Measurements from ENCODE around the gene SV2A.
"Not testable (repeated sequence)": the region's sequence is repeated elsewhere in the genome, so short reads cannot be mapped to it uniquely, and the experiment has no call there.

Gene SV2A

DNA sequence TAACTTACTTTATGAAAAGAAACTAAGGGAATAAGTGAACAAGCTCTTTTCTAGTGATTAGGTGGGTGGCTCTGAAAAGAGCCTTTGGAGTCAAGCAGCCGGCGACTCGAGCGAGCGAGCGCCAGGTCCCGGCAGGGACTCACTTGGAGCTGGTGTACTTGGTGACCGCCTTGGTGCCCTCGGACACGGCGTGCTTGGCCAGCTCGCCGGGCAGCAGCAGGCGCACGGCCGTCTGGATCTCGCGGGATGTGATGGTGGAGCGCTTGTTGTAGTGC is 31.6 kb downstream of the SV2A start:
- DNase-seq, result not testable (repeated sequence)

DNA sequence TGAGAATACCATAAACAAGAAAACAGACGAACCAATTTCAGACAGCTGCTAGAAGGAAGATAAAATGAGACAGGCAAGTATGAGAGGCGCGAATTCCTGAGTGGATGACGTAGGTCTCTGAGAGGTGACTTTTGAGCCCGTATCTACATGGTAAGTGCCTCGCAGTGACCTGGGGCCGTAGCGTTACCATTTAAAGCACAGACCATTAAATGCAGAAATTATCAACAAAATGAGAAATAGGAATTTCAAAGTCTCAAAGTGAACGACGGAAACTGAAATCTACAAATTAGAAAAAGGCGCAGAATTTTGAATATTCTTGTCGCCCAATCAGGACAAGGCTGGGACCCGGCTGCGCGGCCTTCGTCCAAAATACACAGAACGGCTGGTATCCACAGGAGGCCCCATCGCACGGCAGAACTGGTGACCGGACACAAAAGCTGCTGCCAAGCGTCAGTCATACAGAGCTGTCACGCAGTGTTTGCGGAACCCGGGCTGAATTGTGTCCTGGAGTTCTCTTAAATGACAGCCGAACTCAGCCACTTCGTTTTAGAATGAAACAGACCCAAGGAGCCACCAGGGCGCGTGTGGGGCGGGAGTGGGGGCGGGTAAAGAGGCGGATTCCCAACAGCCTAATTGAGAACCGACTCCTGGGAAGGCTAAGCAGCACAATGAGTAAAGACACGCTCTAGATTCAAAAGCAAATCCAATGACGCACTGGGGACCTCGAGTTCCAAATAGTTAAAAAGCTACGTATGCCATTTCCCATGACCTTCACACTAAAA is 32.1 kb downstream of the SV2A start:
- peak; percentile 72 for DNase-seq

DNA sequence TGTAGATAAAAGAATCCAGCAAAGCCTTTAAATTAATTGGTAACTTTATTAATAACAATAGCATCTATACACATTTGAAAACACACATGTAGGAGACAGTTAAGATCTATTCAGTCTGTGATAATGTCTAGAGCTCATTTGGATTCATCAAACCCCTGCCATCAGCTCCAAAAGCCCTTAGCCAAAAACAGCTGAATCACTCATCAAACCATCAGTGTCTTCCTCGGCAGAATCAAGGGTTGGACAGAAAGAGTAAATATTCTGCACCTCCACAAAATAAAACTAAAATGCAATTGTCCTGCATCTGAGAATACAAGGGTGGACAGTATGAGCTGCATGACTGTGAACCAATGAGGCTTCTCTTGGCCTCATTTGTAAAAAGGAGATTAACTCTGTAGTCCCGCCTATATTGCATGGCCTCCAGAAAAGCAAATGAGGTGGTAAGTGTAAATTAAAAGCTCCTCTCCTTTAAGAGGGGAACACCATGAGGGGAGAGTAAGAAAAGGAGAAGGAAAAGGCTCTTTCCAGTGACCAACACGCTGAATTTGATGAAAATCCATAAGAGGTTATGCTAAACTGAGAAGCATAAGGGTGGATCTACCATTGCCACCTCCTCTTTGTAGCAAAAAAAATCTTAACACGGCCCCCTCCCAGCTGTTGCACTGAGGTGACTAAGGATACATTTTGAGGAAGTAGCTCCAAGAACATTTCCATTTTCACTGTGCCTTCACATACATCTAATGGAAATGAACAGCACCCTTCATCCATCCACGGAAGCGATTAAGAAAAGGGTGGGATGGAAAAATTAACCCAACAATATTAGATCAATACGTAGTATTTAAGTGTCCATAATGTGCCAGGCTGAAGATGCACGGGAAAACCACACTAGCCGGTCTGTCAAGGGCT is 33.0 kb downstream of the SV2A start:
- DNase-seq, result peak; percentile 49

DNA sequence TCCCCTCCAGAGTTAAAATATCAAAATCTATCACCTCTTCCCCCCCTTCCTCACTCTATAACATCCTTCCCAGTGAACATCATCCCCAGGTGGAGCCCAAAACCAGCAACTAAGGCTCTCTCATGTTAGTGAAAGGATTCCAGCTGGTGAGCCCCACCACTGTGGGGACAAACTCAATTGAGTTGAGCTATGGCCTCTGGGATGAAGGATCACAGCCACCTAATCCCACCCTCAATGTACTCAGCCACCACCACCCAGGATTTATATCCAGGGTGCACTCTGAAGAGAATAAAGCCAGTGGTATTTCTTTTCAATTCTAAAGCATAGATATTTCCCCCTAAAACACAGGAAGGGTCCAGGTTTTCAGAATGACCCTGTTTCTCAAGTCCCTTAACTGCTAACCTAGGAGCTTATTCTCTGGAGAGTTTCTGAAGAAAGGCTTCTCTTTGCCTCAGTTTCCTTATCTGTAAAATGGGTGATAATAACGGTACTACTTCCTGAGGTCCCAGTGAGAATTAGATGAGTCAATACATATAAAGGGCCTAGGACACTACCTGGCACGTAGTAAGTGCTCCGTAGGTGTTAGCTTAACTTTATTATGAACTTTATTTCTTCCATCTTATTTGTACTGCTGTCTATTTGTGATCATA is 33.9 kb downstream of the SV2A start:
- DNase-seq, result no peak

DNA sequence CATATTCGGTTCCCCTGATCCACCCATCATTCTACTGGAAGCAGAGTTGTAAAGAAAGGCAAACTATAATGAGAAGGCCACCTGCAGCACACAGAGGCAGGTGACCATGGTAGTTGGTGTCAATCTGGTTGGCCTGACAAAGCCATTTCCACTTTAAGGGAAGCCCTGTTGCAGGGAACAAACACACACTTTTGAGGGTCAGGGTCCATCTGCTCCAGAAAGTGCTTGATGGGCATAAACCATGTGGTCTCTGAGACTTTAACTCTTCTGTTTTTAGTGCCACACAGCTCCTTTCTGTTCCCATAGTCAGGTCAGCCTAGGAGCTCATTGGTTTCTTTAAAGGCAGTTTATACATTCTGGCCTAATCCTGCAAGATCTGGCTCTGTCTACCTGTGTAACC is 35.8 kb downstream of the SV2A start:
- no peak for DNase-seq

DNA sequence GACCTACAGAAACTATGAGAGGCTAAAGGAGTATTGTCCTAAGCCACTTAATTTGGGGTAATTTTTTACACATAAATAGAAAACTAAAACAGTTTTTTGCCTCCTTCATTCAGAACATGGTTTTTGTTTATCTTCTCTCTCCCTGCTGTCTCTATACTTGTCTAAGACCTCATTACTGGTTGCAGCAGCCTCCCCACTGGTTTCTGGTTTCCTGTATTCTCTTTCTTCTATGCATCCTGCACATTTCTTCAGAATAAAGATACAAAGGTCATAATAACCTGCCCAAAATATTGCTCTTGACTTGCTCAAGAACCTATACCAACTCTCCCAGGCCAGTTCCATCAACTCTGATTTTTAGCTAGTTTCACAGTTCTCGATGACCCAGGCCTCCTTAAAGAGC is 38.1 kb downstream of the SV2A start:
- no peak for DNase-seq

DNA sequence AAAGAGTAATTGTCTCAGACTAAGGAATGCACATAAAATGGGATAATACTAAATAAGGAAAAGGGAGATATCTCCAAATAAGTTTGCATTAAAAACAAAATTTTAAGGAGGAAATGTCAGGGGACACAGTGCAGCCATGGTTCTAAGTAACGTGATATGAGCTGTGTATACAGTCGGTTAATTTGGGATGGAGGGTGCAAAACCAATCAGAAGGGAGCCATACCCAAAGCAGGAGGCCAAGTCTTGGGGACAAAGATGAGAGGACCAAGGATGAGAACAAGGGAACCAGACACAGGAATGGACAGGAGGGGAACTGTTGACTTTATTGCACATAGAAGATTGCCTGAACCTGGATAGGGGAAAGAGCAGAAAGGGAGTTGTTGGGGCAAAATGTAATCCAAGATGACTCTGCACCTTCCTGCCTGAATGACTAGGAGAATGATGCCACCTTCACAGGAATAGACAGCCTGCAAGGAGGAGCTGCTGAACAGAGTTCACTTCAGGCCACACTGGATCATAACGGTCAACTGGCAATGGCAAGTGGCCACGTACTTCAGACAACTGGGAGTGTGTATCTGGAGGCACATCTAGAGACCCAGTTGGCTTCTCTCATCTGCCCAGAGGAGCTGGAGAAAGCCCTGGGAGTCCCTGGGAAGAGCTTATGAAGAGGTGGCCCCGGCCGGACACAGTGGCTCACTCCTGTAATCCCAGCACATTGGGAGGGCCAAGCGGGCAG is 40.3 kb downstream of the SV2A start:
- DNase-seq, result no peak

DNA sequence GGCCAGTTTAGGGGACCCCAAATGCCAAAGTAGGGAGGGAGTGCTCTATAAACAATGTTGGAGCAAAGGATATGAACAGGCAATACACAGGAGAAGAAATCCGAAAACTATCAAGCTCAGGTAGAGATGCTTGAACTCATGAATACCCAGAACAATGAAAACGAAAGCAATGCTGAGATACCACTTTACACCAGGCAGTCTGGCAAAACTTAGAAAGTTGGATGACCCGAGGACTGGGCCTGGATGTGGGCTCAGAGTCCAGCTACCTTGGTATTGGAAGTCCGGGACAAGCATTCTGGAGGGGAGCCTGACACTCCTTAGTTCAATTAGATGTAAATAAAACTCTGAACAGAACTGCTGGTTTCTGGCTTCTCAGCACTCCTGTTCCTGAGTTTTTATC is 44.6 kb downstream of the SV2A start:
- not testable (repeated sequence) for DNase-seq

DNA sequence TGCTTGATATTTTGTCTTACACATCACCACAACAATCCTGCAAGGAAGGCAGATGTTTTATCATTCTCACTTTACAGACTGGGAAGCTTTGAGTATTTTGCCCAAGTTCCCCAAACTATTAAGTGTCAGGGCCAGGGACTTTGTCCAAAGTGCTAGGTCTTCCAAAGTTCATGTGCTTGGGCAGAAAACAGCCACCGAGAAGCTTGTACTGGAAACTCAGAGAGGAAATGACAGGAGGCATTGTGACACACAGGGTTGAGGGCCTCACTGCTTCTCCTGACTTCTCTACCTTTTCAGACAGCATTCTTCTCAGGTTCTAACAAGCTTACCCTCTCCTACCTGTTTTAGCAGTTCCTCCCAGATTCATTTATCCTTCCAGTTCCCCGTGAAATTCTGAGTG is 50.8 kb downstream of the SV2A start:
- not testable (repeated sequence) for DNase-seq

DNA sequence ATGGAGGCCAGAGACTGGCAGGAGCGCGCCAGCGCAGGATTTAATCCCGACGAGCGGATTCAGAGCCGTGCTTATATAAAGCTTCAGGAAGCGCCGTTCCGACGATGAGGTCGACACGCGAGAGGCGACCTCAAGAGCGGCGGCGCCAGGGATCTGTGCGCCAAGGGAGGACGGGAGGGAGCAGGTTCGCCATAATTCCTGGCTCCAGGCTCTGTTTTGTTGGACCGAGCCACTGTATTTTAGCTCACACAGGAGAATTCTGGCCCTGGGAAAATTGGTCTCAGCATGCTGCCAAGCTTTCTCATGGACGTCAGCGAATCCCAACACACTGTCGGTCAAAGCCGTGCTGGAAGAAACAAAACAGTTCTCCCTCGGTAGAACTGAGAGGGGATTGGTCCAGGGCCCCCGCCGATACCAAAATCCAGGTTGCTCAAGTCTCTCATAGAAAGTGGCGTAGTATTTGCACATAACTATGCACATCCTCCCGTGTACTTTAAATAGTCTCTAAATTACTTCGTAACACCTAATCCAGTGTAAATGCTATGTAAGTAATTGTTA is 56.1 kb downstream of the SV2A start:
- DNase-seq, result not testable (repeated sequence)

DNA sequence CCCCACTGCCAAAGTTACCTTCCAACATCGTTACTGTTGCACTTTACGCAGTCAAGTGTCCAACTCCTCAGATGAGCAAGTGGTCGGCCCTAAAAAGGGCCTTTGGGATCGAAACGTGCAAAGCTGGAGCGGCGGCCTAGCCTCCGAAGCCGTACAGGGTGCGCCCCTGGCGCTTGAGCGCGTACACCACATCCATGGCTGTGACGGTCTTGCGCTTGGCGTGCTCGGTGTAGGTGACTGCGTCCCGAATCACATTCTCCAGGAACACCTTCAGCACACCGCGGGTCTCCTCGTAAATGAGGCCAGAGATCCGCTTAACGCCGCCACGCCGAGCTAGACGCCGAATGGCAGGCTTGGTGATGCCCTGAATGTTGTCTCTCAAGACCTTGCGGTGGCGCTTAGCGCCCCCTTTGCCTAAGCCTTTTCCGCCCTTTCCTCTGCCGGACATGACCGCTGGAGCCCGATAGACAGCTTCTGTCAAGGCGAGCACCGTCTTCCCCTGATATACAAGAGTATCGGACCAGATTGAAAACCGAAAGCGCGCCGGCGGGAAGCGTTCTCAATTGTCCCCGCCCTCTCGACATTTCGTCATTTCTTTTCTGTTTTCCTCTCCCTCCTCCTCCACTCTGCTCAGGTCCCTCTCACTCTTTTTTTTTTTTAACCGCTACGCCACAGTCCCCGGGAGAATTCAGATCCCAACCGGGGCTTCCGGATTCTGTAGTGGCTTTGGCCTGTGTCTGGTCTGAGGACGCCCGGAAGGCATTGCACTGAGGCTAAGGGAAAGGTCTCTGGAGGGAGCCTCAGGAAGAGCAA is 56.8 kb downstream of the SV2A start:
- DNase-seq, result not testable (repeated sequence)

DNA sequence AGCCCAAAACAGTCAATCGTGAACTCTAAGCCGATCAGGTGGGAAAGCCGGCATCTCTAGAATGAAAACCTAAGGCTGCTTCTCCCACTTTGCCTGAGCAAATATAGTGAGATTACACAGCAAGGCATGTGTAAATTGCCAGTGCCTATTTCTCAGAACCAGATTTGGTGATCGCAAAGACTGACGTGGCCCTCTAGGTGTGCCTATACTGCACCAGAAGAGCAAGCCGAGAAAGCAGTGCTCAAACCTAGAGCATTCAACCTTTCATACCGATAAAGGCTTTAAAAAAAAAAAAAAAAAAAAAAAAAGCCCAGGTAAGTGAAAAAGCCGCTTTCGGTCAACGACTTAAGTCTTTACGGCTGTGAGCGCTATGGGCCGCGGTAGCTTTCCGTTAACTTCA is 57.4 kb downstream of the SV2A start:
- not testable (repeated sequence) for DNase-seq
